ENCODE measurements around the gene LRRC3.

The LRRC3 gene

DNA sequence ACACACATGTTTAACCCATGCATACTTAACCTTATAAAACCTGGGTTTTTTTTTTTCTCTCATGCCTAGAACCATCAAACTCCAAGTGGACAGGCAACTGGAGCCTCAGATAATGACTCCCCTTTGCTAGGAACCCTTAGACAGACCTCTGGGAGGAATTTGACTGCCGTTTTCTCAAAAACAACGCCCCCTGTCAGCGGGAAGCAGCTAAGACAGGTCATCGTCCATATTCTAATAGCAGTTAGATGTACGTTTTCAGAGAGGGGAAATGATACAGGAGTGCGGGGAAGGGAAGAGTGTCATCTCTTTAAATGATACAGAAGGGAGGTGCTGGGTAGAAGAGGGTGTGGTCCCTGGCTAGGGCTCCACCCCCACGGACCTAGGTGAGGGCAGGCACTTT, 34.7 kb downstream of the LRRC3 start:
- H3K4me3 ChIP-seq (ENCODE audit: low read depth, low read length) = no peak overlapping the region
- TF ChIP-seq, protein P1, sequence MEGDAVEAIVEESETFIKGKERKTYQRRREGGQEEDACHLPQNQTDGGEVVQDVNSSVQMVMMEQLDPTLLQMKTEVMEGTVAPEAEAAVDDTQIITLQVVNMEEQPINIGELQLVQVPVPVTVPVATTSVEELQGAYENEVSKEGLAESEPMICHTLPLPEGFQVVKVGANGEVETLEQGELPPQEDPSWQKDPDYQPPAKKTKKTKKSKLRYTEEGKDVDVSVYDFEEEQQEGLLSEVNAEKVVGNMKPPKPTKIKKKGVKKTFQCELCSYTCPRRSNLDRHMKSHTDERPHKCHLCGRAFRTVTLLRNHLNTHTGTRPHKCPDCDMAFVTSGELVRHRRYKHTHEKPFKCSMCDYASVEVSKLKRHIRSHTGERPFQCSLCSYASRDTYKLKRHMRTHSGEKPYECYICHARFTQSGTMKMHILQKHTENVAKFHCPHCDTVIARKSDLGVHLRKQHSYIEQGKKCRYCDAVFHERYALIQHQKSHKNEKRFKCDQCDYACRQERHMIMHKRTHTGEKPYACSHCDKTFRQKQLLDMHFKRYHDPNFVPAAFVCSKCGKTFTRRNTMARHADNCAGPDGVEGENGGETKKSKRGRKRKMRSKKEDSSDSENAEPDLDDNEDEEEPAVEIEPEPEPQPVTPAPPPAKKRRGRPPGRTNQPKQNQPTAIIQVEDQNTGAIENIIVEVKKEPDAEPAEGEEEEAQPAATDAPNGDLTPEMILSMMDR (IDR thresholded peaks at IDR 0.05; ENCODE audit: low read depth, low read length) = no peak

DNA sequence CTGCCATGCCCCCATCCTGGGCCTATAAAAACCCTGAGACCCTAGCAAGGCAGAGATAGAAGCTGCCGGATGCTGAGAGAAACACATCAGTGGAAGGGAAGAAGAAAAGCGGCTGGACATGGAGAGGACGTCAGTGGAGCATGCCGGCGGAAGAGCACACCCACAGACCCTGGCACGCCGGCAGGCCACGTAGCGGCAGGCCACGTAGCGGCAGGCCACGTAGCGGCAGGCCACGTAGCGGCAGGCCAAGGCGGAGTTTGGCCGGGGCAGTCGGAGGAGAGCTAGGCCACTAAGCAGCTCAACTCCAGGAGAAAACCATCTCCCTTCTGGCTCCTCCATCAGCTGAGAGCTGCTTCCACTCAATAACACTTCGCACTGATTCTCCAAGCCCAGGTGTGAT, 35.1 kb downstream of the LRRC3 start:
- TF ChIP-seq, protein P1 (IDR thresholded peaks at IDR 0.05; ENCODE audit: low read depth, low read length) = no peak
- H3K4me3 ChIP-seq (ENCODE audit: low read depth, low read length) = no peak overlapping the region

DNA sequence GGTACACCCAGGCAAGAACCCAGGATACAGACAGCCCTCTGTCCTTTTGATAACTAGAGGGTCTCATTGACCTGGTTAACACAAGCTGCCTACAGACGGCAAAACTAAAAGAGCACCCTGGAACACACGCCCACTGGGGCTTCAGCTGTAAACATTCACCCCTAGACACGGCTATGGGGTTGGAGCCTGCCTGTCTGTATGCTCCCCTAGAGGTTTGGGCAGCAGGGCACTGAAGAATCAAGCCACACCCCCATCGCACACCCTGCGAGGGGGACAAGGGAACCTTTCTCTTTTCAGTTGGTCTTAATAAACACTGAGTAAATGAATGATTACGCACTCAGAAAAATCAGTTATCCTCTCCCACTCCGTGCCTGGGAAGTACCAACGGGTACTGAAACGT, 35.5 kb downstream of the LRRC3 start:
- TF ChIP-seq, protein P1 (IDR thresholded peaks at IDR 0.05; ENCODE audit: low read depth, low read length) = no peak
- H3K4me3 ChIP-seq (ENCODE audit: low read depth, low read length) = no peak overlapping the region

DNA sequence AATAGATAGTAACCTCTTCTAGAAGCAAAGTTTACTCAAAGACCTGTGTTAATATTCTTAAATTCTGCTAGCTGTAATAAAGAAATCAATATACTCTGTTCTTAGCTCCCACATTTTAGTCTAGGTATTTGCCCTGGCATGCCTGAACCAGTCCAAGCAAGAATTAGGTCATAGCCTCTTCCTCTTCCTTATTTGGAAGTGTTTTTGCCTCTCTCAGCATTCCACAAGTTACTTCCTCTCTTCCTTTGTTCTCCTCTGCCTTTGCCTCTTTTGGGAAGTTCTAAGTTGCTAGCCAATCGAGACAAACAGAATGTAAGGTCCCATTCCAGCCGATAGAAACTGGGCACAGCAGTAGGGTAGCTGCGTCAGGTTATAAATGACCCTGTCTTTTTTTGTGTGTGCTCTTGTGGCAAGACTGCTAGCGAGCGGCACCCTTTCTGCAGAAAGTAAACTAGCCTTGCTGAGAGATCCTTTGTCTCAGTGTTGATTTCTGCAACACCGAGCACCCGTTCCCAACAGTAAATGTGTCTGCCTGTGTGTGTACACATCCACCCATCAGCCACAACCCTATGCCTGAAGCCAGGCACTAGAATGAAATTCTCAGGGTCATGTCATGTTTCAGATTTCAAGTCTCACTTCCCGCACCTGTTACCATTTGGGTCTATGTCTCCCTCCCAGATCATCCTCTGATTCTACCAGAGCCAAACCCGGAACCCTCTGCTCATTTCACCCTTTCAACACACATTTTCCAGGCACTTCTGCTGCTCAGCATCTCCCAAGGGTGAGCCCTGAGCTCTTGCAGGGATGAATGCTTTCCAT, 37.5 kb downstream of the LRRC3 start:
- H3K4me3 ChIP-seq (ENCODE audit: low read depth, low read length) = no peak overlapping the region

DNA sequence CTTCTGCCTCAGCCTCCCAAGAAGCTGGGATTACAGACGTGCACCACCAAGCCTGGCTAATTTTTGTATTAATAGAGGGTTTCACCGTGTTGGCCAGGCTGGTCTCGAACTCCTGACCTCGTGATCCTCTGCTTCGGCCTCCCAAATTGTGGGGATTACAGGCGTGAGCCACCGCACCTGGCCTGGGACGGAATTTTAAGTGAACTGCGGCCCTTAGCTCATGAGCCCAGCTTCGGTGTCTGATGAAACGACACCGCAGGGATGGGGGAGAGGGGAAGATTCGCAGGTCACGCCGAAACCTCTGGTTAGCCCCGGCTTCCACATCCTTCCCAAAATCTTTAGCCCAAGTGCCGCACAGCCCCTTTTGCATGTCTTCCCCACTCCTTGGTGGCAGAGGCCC, 39.1 kb downstream of the LRRC3 start:
- TF ChIP-seq, protein P1 (IDR thresholded peaks at IDR 0.05; ENCODE audit: low read depth, low read length) = no peak
- no peak overlapping the region for H3K4me3 ChIP-seq (ENCODE audit: low read depth, low read length)

More for the DNA sequence above, 37.5 kb downstream of the LRRC3 start:
- TF ChIP-seq, protein P1 (IDR thresholded peaks at IDR 0.05; ENCODE audit: low read depth, low read length) = no peak

DNA sequence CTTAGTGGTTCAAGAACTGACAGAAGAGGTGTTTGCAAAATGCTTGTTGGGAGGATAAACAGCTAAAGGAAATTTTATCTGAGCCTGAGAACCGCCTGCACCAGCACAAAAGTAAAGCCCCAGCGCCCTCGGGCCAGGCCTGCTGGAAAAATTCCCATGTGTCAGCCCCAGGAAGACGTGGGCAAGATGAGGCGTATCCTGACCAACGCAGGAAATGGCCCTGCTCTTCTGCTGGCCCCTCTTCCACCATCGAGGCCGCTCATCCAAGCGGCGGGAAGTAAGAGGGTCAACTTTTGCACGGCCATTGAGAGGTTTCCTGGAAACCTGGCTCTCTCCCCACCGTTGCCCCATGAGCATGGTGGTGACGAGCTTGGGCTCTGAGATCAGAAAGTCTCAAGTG, 39.6 kb downstream of the LRRC3 start:
- TF ChIP-seq, protein P1 (IDR thresholded peaks at IDR 0.05; ENCODE audit: low read depth, low read length) = no peak
- no peak overlapping the region for H3K4me3 ChIP-seq (ENCODE audit: low read depth, low read length)

Measured in WI38 (cell line).